HepG2 (cell line): ENCODE data around the gene NCLN. TPM values are rescaled to one million over a fixed set of nuclear protein-coding genes. Genes with fewer than 3 reads are reported as not detected.

Experiments used
- ATAC-seq: fragments of 200-7000 bp; cut with Tn5 transposase; 3 replicates; pipeline ENCODE4 v1.9.1; 2020; ENCODE audit warnings: mild to moderate bottlenecking, moderate library complexity
- BruUV-seq: library from RNA; stranded (reverse); fragments of 400-500 nt; replicated peaks from 2 replicates; lab custom pipeline; 2021; lab: Mats Ljungman, UMichigan
- CTCF ChIA-PET: fragments of 300-600 bp; formaldehyde crosslinking; extraction: SDS; loops from one replicate; lab custom pipeline; 2021; ENCODE audit warnings: low total read pairs, inconsistent platforms, low intra/inter-chr PET ratio; lab: Yijun Ruan, JAX
- POLR2A ChIA-PET: fragments of 350-600 bp; sonication (Branson Sonifier 250); formaldehyde crosslinking; loops from one replicate; lab custom pipeline; 2020; ENCODE audit warnings: antibody characterized with exemption, inconsistent platforms; lab: Yijun Ruan, JAX
- DNase-seq: peaks from one replicate; pipeline ENCODE4 v3.0.0-alpha.2; 2015; ENCODE audit warnings: low spot score
- FAIRE-seq: peaks from 3 replicates; lab custom pipeline; 2011; peaks lifted over from hg19 to GRCh38; lab: Jason Lieb, UNC
- H2AFZ ChIP-seq: one replicate; pipeline ENCODE4 v1.6.1; 2011; ENCODE audit warnings: low read length, inconsistent platforms
- H3K27ac ChIP-seq: fragments of 300-600 bp; 3 replicates; pipeline ENCODE4 v1.8.0; 2011; ENCODE audit warnings: mixed run types, mild to moderate bottlenecking, mixed read lengths, low read length, inconsistent platforms; ENCODE audit not compliant: insufficient read depth; ENCODE audit errors: extremely low read length
- H3K27me3 ChIP-seq, 2 experiments: fragments of 200-600 bp in 1 of 2; 2 replicates in 1 of 2; 3 replicates in 1 of 2; pipeline versions ENCODE4 v1.6.0 to v1.8.0; 2011; ENCODE audit warnings: low read length in 2 of 2, mild to moderate bottlenecking in 2 of 2, moderate library complexity in 2 of 2, inconsistent platforms in 1 of 2; ENCODE audit not compliant: insufficient read depth in 2 of 2, control insufficient read depth in 1 of 2
- H3K36me3 ChIP-seq, 2 experiments: fragments of 200-600 bp in 1 of 2; replicated peaks in 1 of 2; 2 replicates in 1 of 2; 3 replicates in 1 of 2; pipeline versions ENCODE4 v1.5.1 to v1.8.0; 2011; ENCODE audit warnings: low read length in 2 of 2, inconsistent platforms in 1 of 2; ENCODE audit not compliant: insufficient read depth in 2 of 2, control insufficient read depth in 1 of 2
- H3K4me1 ChIP-seq: 2 replicates; pipeline ENCODE4 v1.5.1; 2012; ENCODE audit warnings: low read length, inconsistent platforms; ENCODE audit not compliant: insufficient read depth
- H3K4me2 ChIP-seq: 2 replicates; pipeline ENCODE4 v1.6.0; 2011; ENCODE audit warnings: low read depth, low read length, inconsistent platforms
- H3K4me3 ChIP-seq, 3 experiments: fragments of 200-600 bp in 1 of 3; sonication (generic), shearing (Covaris generic) in 1 of 3; replicated peaks in 1 of 3; 2 replicates each; pipeline ENCODE4 v1.5.1; 2011 to 2016; ENCODE audit warnings: low read length in 3 of 3, inconsistent platforms in 2 of 3, low read depth in 2 of 3, mild to moderate bottlenecking in 2 of 3, control low read depth in 1 of 3, mixed read lengths in 1 of 3; ENCODE audit not compliant: insufficient read depth in 1 of 3
- H3K79me2 ChIP-seq: one replicate; pipeline ENCODE4 v1.6.1; 2011; ENCODE audit warnings: low read length, inconsistent platforms; ENCODE audit not compliant: insufficient read depth
- H3K9ac ChIP-seq: 2 replicates; pipeline ENCODE4 v1.6.0; 2011; ENCODE audit warnings: mild to moderate bottlenecking, low read depth, low read length, inconsistent platforms; ENCODE audit not compliant: insufficient read depth
- H3K9me3 ChIP-seq: 2 replicates; pipeline ENCODE4 v1.5.1; 2012; ENCODE audit warnings: mild to moderate bottlenecking, low read length
- H4K20me1 ChIP-seq: 2 replicates; pipeline ENCODE4 v1.6.0; 2011; ENCODE audit warnings: inconsistent platforms, mild to moderate bottlenecking, low read length, moderate library complexity; ENCODE audit not compliant: insufficient read depth
- FOXJ3 ChIP-seq: sonication (generic); formaldehyde crosslinking; IDR thresholded peaks from 2 replicates; pipeline ENCODE4 v1.4.0; 2020; ENCODE audit warnings: missing genetic modification reagents, mild to moderate bottlenecking, borderline replicate concordance
- GATAD2A ChIP-seq: IDR thresholded peaks from 2 replicates; pipeline ENCODE4 v1.6.1; 2016
- MTA3 ChIP-seq: sonication (generic); formaldehyde crosslinking; IDR thresholded peaks from 2 replicates; pipeline ENCODE4 v1.4.0; 2020; ENCODE audit warnings: missing genetic modification reagents
- NCOA5 ChIP-seq: sonication (generic); formaldehyde crosslinking; IDR thresholded peaks from 2 replicates; pipeline ENCODE4 v1.4.0; 2020; ENCODE audit warnings: missing genetic modification reagents
- NFYB ChIP-seq: sonication (generic); formaldehyde crosslinking; IDR thresholded peaks from 2 replicates; pipeline ENCODE4 v1.4.0; 2020; ENCODE audit warnings: missing genetic modification reagents
- POLR2A ChIP-seq, 2 experiments: IDR thresholded peaks; 2 replicates each; pipeline ENCODE4 v1.6.1; 2011; ENCODE audit warnings: low read depth in 2 of 2, low read length in 2 of 2, mild to moderate bottlenecking in 1 of 2, moderate library complexity in 1 of 2; ENCODE audit not compliant: insufficient read depth in 1 of 2
- RORA ChIP-seq: sonication (generic); formaldehyde crosslinking; IDR thresholded peaks from 2 replicates; pipeline ENCODE4 v1.5.0; 2020; ENCODE audit warnings: mild to moderate bottlenecking, missing genetic modification reagents, moderate library complexity
- SP140L ChIP-seq: sonication (generic); formaldehyde crosslinking; IDR thresholded peaks from 2 replicates; pipeline ENCODE4 v1.4.0; 2020; ENCODE audit warnings: missing genetic modification reagents, borderline replicate concordance
- SRSF1 ChIP-seq: fragments of 200-400 bp; formaldehyde crosslinking; optimal IDR thresholded peaks from 2 replicates; pipeline ENCODE3; 2017; ENCODE audit warnings: mild to moderate bottlenecking, low read depth, low read length, moderate library complexity
- ZNF317 ChIP-seq: sonication (generic); formaldehyde crosslinking; IDR thresholded peaks from 2 replicates; pipeline ENCODE4 v1.5.0; 2020; ENCODE audit warnings: mild to moderate bottlenecking, missing genetic modification reagents
- ZNF335 ChIP-seq: sonication (generic); formaldehyde crosslinking; IDR thresholded peaks from 2 replicates; pipeline ENCODE4 v1.4.0; 2020; ENCODE audit warnings: missing genetic modification reagents
- ZNF768 ChIP-seq: sonication (generic); formaldehyde crosslinking; IDR thresholded peaks from 2 replicates; pipeline ENCODE4 v1.4.0; 2020; ENCODE audit warnings: missing genetic modification reagents
- ZSCAN12 ChIP-seq: sonication (generic); formaldehyde crosslinking; IDR thresholded peaks from 2 replicates; pipeline ENCODE4 v1.9.0; 2021; ENCODE audit warnings: mild to moderate bottlenecking, missing genetic modification reagents
- WGBS: methylation state at CpG from one replicate; pipeline ENCODE4 v1.1.6; 2017; ENCODE audit warnings: low lambda C conversion rate; 5-methylcytosine and 5-hydroxymethylcytosine counted together
- in situ Hi-C: cut with HindIII; loops from 2 replicates; pipeline ENCODE4 v1.10.0; 2017; ENCODE audit warnings: low pct_unique_long_range_greater_than_20kb; ENCODE audit not compliant: extremely low pct_ligation_motif_present
- intact Hi-C: fragments of 100-400 bp; cut with micrococcal nuclease; formaldehyde crosslinking; loops from one replicate; pipeline ENCODE4 v1.10.0; 2022; ENCODE audit not compliant: unreplicated experiment
- polyA plus RNA-seq, 8 experiments: library from polyadenylated mRNA; depleted of rRNA in 3 of 8; stranded (reverse) in 7 of 8; unstranded in 1 of 8; fragments of >200 nt; fragmentation: Illumina TruSeq in 4 of 8; extraction: Trizol in 4 of 8; gene quantifications; 2 replicates each; pipeline versions ENCODE4 v1.2.1 to v1.2.3, GENCODE V29; 2011 to 2016; ENCODE audit warnings: low read depth in 4 of 8, missing spikeins in 1 of 8, mixed read lengths in 1 of 8; ENCODE audit not compliant: insufficient read depth in 1 of 8
- total RNA-seq, 5 experiments: library from RNA; depleted of rRNA; stranded (reverse); fragments of >200 nt; fragmentation: Illumina TruSeq; extraction: Trizol; gene quantifications; 2 replicates each; pipeline ENCODE4 v1.2.3, GENCODE V29; 2016; ENCODE audit warnings: low read depth in 1 of 5
- TF ChIP-seq, protein P1 (sequence below): sonication (generic); formaldehyde crosslinking; IDR thresholded peaks from 2 replicates; pipeline ENCODE4 v1.4.0; 2020; ENCODE audit warnings: mild to moderate bottlenecking, missing genetic modification reagents
- TF ChIP-seq, protein P2 (sequence below): sonication (generic); formaldehyde crosslinking; IDR thresholded peaks from 2 replicates; pipeline ENCODE4 v1.4.0; 2020; ENCODE audit warnings: missing genetic modification reagents

Gene NCLN
- total and polyA plus RNA-seq, 2 of the 13 experiments (the other 11 are each of a cell fraction or from before 2014, with no cell fraction given), result 42.6 to 56.0 TPM

DNA sequence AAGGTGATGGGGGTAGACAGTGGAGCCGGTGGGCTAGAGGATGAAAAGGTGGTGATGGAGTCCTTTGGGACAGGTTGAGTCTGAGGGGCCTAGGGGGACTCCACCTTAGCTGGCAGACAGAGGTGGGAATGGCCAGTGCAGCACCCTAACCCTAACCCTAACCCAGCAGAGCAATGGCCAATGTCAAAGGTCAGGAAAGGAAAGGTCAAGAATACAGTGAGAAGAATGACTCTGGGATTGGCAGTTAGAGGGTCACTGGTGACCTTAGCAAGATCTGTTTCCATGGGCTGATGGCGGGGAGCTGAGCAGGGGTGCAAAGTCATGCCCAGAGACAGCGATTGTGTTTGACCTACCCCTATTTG, 33.3 kb upstream of the NCLN start:
- Histone ChIP-seq H3K27me3 (peaks cover 4 to 15% of the 10 kb centered on the region in 2 experiments; a peak in 3 of 5 replicates), H3K4me1 (peaks cover 11% of the 10 kb centered on the region), H3K79me2 (no peaks in the 10 kb centered on the region), H3K4me3 (no peak overlapping the region), H3K9me3 (no peaks in the 10 kb centered on the region), H2AFZ (no peak overlapping the region), H3K9ac (no peak overlapping the region), H3K36me3 (no peaks in the 10 kb centered on the region), H3K4me2 (no peak overlapping the region), H4K20me1 (no peaks in the 10 kb centered on the region), H3K27ac (no peak overlapping the region)
- ChIA-PET POLR2A (no interaction called here), CTCF (no interaction called here)
- FAIRE-seq (no peak), ATAC-seq (no peak), DNase-seq (no peak)
- 6% methylated on average over 3 of the region's 3 CpGs for WGBS
- in situ Hi-C loops, result no loop called here
- TF ChIP-seq, protein P1, sequence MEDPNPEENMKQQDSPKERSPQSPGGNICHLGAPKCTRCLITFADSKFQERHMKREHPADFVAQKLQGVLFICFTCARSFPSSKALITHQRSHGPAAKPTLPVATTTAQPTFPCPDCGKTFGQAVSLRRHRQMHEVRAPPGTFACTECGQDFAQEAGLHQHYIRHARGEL, result no peak
- TF ChIP-seq ZNF317 (CRISPR knock-in tag) (no peak), GATAD2A (CRISPR knock-in tag) (no peak), SP140L (CRISPR knock-in tag) (no peak), NCOA5 (no peak), NFYB (CRISPR knock-in tag) (no peak), ZNF768 (CRISPR knock-in tag) (no peak), ZNF335 (CRISPR knock-in tag) (no peak), MTA3 (no peak), POLR2A (IDR thresholded peaks at IDR 0.05; ENCODE audit: insufficient read depth in 1 of 2, low read depth in 2 of 2, low read length in 2 of 2) (no peak), FOXJ3 (no peak), SRSF1 (no peak), RORA (no peak), ZSCAN12 (CRISPR knock-in tag) (no peak)
- TF ChIP-seq, protein P2, sequence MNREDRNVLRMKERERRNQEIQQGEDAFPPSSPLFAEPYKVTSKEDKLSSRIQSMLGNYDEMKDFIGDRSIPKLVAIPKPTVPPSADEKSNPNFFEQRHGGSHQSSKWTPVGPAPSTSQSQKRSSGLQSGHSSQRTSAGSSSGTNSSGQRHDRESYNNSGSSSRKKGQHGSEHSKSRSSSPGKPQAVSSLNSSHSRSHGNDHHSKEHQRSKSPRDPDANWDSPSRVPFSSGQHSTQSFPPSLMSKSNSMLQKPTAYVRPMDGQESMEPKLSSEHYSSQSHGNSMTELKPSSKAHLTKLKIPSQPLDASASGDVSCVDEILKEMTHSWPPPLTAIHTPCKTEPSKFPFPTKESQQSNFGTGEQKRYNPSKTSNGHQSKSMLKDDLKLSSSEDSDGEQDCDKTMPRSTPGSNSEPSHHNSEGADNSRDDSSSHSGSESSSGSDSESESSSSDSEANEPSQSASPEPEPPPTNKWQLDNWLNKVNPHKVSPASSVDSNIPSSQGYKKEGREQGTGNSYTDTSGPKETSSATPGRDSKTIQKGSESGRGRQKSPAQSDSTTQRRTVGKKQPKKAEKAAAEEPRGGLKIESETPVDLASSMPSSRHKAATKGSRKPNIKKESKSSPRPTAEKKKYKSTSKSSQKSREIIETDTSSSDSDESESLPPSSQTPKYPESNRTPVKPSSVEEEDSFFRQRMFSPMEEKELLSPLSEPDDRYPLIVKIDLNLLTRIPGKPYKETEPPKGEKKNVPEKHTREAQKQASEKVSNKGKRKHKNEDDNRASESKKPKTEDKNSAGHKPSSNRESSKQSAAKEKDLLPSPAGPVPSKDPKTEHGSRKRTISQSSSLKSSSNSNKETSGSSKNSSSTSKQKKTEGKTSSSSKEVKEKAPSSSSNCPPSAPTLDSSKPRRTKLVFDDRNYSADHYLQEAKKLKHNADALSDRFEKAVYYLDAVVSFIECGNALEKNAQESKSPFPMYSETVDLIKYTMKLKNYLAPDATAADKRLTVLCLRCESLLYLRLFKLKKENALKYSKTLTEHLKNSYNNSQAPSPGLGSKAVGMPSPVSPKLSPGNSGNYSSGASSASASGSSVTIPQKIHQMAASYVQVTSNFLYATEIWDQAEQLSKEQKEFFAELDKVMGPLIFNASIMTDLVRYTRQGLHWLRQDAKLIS (CRISPR knock-in tag), result no peak
- intact Hi-C loops, result no loop called here
- BruUV-seq, result no TSS peak
